Erythroblast (primary cell): ENCODE results near the gene MAGEA1.

Source experiments
- GATA1 ChIP-seq: IDR thresholded peaks from 2 replicates; pipeline ENCODE4 v1.6.1; 2011; ENCODE audit warnings: low read depth, mild to moderate bottlenecking, control low read depth, low read length, moderate library complexity
- POLR2A ChIP-seq: IDR thresholded peaks from 2 replicates; pipeline ENCODE4 v1.6.1; 2011; ENCODE audit warnings: mild to moderate bottlenecking, low read length

DNA sequence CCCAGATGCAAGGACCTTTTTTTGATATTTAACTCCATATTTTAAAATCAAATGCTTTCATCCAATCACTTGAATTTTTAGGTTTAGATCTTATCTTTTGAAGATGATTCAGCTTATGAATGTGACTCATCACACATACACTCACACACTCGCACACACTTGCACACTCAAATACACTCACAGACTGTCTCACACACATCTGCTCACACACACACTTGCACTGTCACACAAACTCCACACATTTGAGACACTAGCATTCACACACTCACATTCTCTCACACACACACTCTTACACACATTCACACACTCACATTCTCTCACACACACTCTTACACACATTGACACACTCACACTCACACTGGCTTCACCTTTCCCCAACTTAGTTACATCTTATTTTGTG, 37.8 kb downstream of the MAGEA1 start:
- no peak for TF ChIP-seq POLR2A
- TF ChIP-seq GATA1, result no peak
